Measurements from ENCODE around the gene PLXDC1.

- TF ChIP-seq REST (IDR thresholded peaks at IDR 0.05; ENCODE audit: insufficient read depth in 1 of 2, low read depth in 2 of 2, low read length in 2 of 2) (no peak), POLR2AphosphoS5 (IDR thresholded peaks at IDR 0.05; ENCODE audit: low read depth, low read length) (no peak)
These were observed 45.4 kb upstream of the PLXDC1 start for GRCh38 chr17:39196808-39197291.
